GM12874 (cell line): ENCODE data around the gene ZNF668.

Experiments used
- TF ChIP-seq, protein P1 (sequence below): IDR thresholded peaks from 2 replicates; pipeline ENCODE4 v1.5.1; 2011; ENCODE audit warnings: low read depth, mild to moderate bottlenecking, control low read depth, low read length, moderate library complexity; ENCODE audit not compliant: insufficient read depth

ZNF668 gene

DNA sequence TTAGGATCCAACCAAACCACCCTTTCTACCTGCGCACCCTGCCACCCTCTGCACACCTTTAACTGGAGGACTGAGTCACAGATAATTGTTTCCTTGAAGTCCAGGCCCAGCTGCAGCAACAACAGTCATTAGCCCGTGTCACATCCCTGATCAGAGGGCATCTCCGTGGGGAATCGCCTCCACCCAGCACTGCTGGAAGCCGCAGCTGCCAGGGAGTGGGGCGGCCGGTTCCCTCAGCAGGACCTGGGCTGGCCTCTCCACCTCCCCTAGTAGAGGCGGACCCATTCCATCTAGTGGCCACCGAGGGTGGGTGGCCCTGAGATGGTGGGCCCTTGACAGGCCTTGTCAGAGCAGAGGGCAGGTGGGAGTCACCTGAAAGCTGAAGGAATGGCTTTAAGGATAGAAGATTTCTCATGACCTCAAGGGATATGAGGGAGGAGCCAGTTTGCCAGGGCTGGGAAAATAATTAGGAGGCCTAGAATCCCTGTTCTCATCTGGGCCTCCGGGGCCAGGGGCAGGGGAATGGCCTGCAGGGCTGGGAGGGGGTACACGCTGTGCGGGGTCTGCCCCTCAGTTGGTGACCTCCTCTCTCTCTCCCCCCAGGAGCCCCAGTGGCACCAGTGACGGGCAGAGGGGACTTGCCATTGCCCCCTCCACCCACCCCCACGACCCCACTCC, 8.5 kb upstream of the ZNF668 start:
- TF ChIP-seq, protein P1, sequence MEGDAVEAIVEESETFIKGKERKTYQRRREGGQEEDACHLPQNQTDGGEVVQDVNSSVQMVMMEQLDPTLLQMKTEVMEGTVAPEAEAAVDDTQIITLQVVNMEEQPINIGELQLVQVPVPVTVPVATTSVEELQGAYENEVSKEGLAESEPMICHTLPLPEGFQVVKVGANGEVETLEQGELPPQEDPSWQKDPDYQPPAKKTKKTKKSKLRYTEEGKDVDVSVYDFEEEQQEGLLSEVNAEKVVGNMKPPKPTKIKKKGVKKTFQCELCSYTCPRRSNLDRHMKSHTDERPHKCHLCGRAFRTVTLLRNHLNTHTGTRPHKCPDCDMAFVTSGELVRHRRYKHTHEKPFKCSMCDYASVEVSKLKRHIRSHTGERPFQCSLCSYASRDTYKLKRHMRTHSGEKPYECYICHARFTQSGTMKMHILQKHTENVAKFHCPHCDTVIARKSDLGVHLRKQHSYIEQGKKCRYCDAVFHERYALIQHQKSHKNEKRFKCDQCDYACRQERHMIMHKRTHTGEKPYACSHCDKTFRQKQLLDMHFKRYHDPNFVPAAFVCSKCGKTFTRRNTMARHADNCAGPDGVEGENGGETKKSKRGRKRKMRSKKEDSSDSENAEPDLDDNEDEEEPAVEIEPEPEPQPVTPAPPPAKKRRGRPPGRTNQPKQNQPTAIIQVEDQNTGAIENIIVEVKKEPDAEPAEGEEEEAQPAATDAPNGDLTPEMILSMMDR = no peak

DNA sequence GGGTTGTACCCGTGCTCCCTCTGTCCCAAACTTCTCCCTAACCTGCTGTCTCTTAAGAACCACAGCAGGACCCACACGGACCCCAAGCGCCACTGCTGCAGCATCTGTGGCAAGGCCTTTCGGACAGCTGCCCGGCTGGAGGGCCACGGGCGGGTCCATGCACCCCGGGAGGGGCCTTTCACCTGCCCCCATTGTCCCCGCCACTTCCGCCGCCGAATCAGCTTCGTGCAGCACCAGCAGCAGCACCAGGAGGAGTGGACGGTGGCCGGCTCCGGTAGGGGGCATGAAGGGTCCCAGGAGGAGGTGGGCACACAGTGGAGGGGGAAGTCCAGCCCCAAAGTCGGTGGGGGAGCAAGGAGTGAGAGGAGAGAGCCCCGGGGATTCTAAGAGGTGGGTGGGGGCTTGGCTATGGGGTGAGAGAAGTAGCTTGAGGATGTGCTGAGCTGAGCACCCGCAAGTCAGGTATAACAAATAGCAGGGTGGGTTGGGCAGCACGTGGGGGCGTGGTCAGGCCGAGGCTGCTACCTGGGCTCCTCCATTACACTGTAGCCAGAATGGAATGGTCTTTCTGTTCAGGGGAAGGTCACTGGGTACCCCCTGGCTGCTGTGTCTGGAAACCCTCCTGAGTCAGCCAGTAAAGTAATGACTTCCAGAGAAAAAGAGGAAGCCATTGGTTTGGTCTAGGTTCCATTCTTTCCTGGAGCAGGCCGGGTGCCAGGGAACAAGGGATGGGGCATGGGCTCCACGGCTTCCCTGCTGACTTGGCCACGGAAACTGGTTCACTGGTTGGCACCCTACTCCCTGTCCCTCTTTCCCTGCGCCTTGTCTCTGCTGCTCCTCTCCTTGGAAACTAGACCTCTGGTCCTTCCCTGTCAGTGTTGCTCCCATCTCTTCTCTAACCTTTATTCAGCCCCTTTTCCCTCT, 7.7 kb upstream of the ZNF668 start:
- TF ChIP-seq, protein P1 = no peak

DNA sequence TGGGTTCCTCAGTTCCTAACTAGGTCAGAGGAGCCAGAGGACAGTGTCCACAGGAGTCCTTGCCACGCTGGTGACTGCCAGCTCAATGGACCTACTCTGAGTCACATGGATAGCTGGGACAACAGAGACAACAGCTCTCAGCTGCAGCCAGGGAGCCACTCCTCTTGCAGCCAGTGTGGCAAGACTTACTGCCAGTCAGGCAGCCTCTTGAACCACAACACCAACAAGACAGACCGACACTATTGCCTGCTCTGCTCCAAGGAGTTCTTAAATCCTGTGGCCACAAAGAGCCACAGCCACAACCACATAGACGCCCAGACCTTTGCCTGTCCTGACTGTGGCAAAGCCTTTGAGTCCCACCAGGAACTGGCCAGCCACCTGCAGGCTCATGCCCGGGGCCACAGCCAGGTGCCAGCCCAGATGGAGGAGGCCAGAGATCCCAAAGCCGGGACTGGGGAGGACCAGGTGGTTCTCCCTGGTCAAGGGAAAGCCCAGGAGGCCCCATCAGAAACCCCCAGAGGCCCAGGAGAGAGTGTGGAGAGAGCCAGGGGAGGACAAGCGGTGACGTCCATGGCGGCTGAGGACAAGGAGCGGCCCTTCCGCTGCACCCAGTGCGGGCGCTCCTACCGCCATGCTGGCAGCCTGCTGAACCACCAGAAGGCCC, 6.8 kb upstream of the ZNF668 start:
- TF ChIP-seq, protein P1 = no peak

- TF ChIP-seq, protein P1 = no peak
These were observed 6.1 kb upstream of the ZNF668 start for GRCh38 chr16:31080035-31080629.

- TF ChIP-seq, protein P1 = no peak
These were observed 5.4 kb upstream of the ZNF668 start for GRCh38 chr16:31079342-31079944.

DNA sequence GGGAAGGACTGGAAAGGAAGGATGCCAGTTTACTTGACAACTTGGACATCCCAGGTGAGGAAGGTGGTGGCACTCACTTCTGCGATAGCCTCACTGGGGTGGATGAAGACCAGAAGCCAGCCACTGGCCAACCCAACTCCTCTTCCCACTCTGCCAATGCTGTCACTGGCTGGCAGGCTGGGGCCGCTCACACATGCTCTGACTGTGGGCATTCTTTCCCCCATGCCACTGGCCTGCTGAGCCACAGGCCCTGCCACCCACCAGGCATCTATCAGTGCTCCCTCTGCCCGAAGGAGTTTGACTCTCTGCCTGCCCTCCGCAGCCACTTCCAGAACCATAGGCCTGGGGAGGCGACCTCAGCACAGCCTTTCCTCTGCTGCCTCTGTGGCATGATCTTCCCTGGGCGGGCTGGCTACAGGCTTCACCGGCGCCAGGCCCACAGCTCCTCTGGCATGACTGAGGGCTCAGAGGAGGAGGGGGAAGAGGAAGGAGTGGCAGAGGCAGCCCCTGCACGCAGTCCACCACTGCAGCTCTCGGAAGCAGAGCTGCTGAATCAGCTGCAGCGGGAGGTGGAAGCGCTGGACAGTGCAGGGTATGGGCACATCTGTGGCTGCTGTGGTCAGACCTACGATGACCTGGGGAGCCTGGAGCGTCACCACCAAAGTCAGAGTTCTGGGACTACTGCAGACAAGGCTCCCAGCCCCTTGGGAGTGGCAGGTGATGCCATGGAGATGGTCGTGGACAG, 4.7 kb upstream of the ZNF668 start:
- TF ChIP-seq, protein P1 = no peak
